Measurements from ENCODE around the gene COX8C. TPM values are rescaled to one million over a fixed set of nuclear protein-coding genes. Genes with fewer than 3 reads are reported as not detected.

Gene COX8C
- total RNA-seq, 1 experiment from 2014 or later, result not detected

DNA sequence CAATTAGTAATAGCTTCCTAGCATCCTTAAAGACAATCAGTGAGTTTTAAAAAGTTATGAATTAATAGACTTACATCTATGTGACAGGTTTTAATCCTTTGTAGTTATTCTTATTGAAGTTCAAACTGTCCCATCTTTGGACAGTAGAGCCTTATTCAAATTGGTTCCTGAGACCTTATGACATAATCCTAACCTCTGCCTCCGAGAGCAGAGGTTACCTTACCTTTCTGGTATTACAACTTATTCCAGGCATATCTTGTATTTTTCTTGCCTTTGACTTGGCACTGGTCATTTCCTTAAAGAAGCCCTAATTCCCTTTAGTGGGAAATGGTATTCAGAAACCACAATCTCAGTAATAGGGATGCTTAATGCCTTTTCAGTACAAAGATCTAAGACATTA lies 35.9 kb upstream of the COX8C start:
- H3K9me3 ChIP-seq (ENCODE audit: control insufficient read depth in 1 of 2, insufficient read depth in 1 of 2, low read depth in 1 of 2, low read length in 2 of 2), result no peaks in the 10 kb centered on the region
- no peaks in the 10 kb centered on the region for H3K4me1 ChIP-seq (ENCODE audit: control insufficient read depth in 1 of 2, insufficient read depth in 2 of 2, low read length in 2 of 2)
- no peak overlapping the region for H2AFZ ChIP-seq (ENCODE audit: low read depth, low read length, poor library complexity, severe bottlenecking)
- no peak overlapping the region for H3K4me3 ChIP-seq (replicated peaks in 1 of 2; ENCODE audit: low read depth in 1 of 2, low read length in 2 of 2)
- H3K9ac ChIP-seq (ENCODE audit: low read length), result no peak overlapping the region
- peaks cover 89% of the 10 kb centered on the region for H3K79me2 ChIP-seq (ENCODE audit: insufficient read depth, low read length)
- ChIA-PET POLR2A (no interaction called here), CTCF (no interaction called here), RAD21 (ENCODE audit: low non-redundant PET in 1 of 2, low total read pairs in 2 of 2, uncharacterized antibody in 2 of 2, unreplicated experiment in 2 of 2) (no interaction called here)
- TF ChIP-seq ATF3 (IDR thresholded peaks at IDR 0.05) (no peak), TCF7L2 (IDR thresholded peaks at IDR 0.05; ENCODE audit: borderline replicate concordance, extremely low read depth, insufficient read depth, insufficient read length) (no peak), RAD21 (IDR thresholded peaks at IDR 0.05; ENCODE audit: low read depth) (no peak), EGR1 (IDR thresholded peaks at IDR 0.05; ENCODE audit: low read depth) (no peak), REST (IDR thresholded peaks at IDR 0.05; ENCODE audit: low read depth) (no peak), ZFX (IDR thresholded peaks at IDR 0.05) (no peak)
- TF ChIP-seq, protein P1, sequence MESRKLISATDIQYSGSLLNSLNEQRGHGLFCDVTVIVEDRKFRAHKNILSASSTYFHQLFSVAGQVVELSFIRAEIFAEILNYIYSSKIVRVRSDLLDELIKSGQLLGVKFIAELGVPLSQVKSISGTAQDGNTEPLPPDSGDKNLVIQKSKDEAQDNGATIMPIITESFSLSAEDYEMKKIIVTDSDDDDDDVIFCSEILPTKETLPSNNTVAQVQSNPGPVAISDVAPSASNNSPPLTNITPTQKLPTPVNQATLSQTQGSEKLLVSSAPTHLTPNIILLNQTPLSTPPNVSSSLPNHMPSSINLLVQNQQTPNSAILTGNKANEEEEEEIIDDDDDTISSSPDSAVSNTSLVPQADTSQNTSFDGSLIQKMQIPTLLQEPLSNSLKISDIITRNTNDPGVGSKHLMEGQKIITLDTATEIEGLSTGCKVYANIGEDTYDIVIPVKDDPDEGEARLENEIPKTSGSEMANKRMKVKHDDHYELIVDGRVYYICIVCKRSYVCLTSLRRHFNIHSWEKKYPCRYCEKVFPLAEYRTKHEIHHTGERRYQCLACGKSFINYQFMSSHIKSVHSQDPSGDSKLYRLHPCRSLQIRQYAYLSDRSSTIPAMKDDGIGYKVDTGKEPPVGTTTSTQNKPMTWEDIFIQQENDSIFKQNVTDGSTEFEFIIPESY (IDR thresholded peaks at IDR 0.05; ENCODE audit: extremely low read depth, insufficient replicate concordance, low read length), result no peak
- DNase-seq (ENCODE audit: low read depth, low spot score), result no peak
- H3K4me2 ChIP-seq (ENCODE audit: low read length), result no peak overlapping the region
- no peaks in the 10 kb centered on the region for H3K9me2 ChIP-seq (ENCODE audit: insufficient read depth)
- ATAC-seq, result no peak
- no peaks in the 10 kb centered on the region for H3K27me3 ChIP-seq (ENCODE audit: insufficient read depth, low read length)
- BruUV-seq (replicated peaks), result no TSS peak
- H3K36me3 ChIP-seq (ENCODE audit: control insufficient read depth in 1 of 2, insufficient read depth in 2 of 2, low read length in 2 of 2), result no peaks in the 10 kb centered on the region
- peaks cover 8% of the 10 kb centered on the region; the same call in 1 of the 2 replicates for H4K20me1 ChIP-seq (ENCODE audit: insufficient read depth)
- no peak overlapping the region for H3K27ac ChIP-seq (ENCODE audit: low read depth, low read length)
- intact Hi-C loops (cut with micrococcal nuclease), result no loop called here
